ENCODE results near the gene OBSCN. TPM values are rescaled to one million over a fixed set of nuclear protein-coding genes. Genes with fewer than 3 reads are reported as not detected.

The OBSCN gene
- total RNA-seq, 1 donor from 2014 or later, result 16.9 TPM

DNA sequence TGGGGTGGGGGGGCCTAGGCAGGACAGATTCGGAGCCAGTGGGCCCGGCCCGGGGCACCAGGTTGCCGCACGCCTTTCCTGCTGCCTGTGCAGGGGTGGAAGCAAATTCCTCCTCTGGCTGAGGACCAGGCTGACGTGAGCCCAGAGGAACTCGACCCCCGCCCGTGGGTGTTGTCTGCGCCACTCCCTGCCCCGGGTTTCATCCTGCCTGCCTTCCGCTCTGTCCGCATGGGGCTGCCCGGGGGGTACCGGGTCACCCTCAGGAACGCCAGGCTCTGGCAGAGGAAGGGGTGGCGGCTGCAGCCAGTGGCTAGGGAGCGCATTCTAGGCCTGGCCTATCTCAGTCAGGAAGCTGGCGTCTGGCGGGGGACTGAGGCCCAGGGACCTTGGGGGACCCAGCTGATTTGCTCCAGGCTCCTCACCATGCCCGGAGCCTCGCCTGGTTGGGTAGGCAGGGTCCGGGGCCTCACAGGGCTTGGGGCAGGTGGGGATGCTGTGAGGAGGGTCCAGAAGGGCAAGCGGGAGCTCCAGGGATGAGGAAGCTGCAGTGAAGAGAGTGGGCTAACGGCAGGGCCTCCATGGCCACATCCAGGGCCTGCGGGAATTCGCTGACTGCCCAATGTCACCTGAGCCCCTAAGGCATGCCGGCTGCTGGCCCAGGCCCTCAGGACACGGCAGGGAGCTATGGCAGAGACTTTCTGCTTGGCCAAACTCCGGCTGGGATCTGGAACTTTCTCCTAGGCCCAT is 44.7 kb upstream of the OBSCN start:
- Mint-ChIP-seq H3K36me3 (ENCODE audit: low read depth, unreplicated experiment) (peaks cover 13% of the 10 kb centered on the region), H3K4me3 (ENCODE audit: unreplicated experiment) (no peak overlapping the region), H3K27ac (ENCODE audit: unreplicated experiment) (peak overlapping the region; percentile 86), H3K9me3 (ENCODE audit: unreplicated experiment) (no peaks in the 10 kb centered on the region), H3K4me1 (ENCODE audit: unreplicated experiment) (peaks cover 40% of the 10 kb centered on the region), H3K27me3 (ENCODE audit: unreplicated experiment) (peaks cover 10% of the 10 kb centered on the region)
- TF ChIP-seq, protein P1, sequence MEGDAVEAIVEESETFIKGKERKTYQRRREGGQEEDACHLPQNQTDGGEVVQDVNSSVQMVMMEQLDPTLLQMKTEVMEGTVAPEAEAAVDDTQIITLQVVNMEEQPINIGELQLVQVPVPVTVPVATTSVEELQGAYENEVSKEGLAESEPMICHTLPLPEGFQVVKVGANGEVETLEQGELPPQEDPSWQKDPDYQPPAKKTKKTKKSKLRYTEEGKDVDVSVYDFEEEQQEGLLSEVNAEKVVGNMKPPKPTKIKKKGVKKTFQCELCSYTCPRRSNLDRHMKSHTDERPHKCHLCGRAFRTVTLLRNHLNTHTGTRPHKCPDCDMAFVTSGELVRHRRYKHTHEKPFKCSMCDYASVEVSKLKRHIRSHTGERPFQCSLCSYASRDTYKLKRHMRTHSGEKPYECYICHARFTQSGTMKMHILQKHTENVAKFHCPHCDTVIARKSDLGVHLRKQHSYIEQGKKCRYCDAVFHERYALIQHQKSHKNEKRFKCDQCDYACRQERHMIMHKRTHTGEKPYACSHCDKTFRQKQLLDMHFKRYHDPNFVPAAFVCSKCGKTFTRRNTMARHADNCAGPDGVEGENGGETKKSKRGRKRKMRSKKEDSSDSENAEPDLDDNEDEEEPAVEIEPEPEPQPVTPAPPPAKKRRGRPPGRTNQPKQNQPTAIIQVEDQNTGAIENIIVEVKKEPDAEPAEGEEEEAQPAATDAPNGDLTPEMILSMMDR (IDR thresholded peaks at IDR 0.05; ENCODE audit: unreplicated experiment), result no peak
- no peak for DNase-seq (ENCODE audit: low spot score)

DNA sequence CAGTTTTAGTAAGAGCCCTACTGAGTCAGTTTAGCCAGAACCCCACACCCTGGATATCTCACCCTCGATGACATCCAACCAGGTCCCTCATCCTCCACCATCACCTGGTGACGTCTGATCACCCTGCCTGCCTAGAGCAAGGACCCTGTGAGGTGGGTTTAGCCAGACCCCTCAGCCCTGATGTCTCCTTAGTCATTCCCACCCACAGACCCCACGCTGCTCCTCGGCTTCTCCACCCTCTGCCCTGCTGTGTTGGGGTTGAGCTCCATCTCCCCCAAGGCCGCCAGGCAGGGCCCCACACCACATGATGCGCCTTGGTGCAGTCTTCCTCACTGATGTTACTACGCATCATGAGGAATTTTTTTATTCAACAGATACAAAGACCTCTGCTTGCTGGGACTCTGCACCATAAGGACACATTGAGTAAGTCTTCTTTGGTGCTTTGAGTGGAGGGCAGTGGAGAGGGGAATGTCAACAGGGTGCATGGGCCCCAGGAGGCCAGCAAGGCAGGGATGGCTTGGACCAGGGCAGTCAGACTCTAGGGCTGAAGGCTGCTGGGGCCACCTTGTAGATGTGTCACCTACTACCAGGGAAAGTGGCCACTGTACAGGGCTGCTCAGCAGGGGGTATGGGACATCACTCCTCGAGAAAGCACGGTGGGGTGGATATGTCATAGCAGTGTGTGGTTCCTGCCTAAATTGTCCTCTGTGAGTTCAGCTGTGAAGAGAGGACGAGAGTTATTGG is 43.9 kb upstream of the OBSCN start:
- TF ChIP-seq, protein P1 (IDR thresholded peaks at IDR 0.05; ENCODE audit: unreplicated experiment), result no peak
- no peaks in the 10 kb centered on the region for H3K9me3 Mint-ChIP-seq (ENCODE audit: unreplicated experiment)
- H3K27me3 Mint-ChIP-seq (ENCODE audit: unreplicated experiment), result peaks cover 10% of the 10 kb centered on the region
- H3K36me3 Mint-ChIP-seq (ENCODE audit: low read depth, unreplicated experiment), result peaks cover 13% of the 10 kb centered on the region
- H3K27ac Mint-ChIP-seq (ENCODE audit: unreplicated experiment), result peak overlapping the region; percentile 86
- H3K4me1 Mint-ChIP-seq (ENCODE audit: unreplicated experiment), result peaks cover 41% of the 10 kb centered on the region
- DNase-seq (ENCODE audit: low spot score), result no peak
- H3K4me3 Mint-ChIP-seq (ENCODE audit: unreplicated experiment), result peak overlapping the region; percentile 85

DNA sequence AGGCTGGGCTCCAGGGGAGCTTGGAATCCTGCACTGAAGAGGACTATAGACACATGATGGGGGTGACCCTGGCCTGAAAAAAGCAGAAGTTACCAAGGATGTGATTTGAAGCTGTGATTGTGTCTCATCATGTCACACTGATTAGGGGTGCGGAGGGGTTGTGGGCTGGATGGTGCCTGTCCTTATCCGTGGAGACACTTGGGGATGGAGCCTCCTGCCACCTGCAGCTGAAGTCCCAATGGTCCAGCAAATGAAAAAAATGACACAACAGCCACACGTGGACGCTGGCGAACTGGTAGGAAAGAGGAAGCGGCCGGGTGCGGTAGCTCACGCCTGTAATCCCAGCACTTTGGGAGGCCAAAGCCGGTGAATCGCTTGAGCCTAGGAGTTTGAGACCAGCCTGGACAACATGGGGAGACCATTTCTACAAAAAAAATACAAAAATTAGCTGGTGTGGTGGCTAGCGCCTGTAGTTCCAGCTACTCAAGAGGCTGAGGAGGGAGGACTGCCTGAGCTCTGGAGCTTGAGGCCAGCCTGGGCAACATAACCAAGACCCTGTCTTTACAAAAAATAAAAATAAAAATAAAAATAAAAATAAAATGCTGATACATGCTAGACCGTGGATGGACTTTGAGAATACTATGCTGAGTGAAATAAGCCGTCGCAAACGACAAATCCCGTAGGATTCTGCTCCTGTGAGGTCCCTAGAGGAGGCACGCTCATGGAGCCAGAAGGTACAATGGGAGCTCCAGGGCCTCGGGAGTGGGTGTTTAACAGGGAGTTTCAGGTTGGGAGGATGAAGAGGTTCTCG is 43.1 kb upstream of the OBSCN start:
- no peak for DNase-seq (ENCODE audit: low spot score)
- TF ChIP-seq, protein P1 (IDR thresholded peaks at IDR 0.05; ENCODE audit: unreplicated experiment), result no peak
- H3K27me3 Mint-ChIP-seq (ENCODE audit: unreplicated experiment), result peaks cover 13% of the 10 kb centered on the region
- H3K4me1 Mint-ChIP-seq (ENCODE audit: unreplicated experiment), result peaks cover 38% of the 10 kb centered on the region
- no peaks in the 10 kb centered on the region for H3K9me3 Mint-ChIP-seq (ENCODE audit: unreplicated experiment)
- peaks cover 13% of the 10 kb centered on the region for H3K36me3 Mint-ChIP-seq (ENCODE audit: low read depth, unreplicated experiment)
- H3K27ac Mint-ChIP-seq (ENCODE audit: unreplicated experiment), result peak overlapping the region; percentile 92
- H3K4me3 Mint-ChIP-seq (ENCODE audit: unreplicated experiment), result peak overlapping the region; percentile 88

DNA sequence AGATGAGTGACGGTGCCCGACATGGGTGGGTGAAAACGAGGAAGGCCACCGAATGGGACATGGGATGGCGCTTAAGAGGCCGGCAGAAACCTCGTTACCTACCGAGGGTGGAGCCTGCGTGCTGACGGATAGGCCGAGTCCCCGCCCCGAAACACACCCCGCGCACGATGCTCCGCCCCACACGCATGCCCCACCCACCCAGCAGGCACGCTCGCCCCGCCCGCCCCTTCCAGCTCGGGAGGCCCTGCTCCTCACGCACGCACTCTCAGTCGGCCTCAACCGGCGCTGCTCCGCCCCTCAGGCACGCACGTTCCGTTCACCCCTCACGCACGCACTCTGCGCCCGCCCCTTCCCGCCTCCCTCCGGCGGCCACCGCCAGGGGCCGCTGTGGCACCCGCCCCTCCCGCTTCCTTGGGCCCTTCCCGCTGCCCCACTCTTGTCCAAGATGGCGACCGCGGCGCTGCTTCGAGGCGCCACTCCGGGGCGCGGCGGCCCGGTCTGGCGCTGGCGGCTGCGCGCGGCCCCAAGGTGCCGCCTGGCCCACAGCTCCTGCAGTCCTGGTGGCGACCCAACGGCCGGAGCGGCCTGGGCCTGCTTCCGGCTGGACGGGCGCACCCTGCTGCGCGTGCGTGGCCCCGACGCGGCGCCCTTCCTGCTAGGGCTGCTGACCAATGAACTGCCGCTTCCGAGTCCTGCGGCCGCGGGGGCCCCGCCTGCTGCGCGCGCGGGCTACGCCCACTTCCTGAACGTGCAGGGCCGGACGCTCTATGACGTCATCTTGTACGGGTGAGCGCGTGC is 42.3 kb upstream of the OBSCN start, which contains the start of gene IBA57:
TSS of gene IBA57 (plus strand) at position 433 of the 798 bp plus-strand sequence. CDS start at position 446, 13 bp downstream.
- peaks cover 37% of the 10 kb centered on the region for H3K4me1 Mint-ChIP-seq (ENCODE audit: unreplicated experiment)
- H3K27ac Mint-ChIP-seq (ENCODE audit: unreplicated experiment), result peak within 1 kb of the TSS; percentile 92
- no peaks in the 10 kb centered on the region for H3K9me3 Mint-ChIP-seq (ENCODE audit: unreplicated experiment)
- peak; percentile 99 for DNase-seq (ENCODE audit: low spot score)
- peaks cover 13% of the 10 kb centered on the region for H3K36me3 Mint-ChIP-seq (ENCODE audit: low read depth, unreplicated experiment)
- peak within 1 kb of the TSS; percentile 89 for H3K4me3 Mint-ChIP-seq (ENCODE audit: unreplicated experiment)
- peaks cover 13% of the 10 kb centered on the region for H3K27me3 Mint-ChIP-seq (ENCODE audit: unreplicated experiment)
- TF ChIP-seq, protein P1 (IDR thresholded peaks at IDR 0.05; ENCODE audit: unreplicated experiment), result peak; percentile 95
